Retinal pigment epithelial cell (primary cell): ENCODE results near the gene ZNF638.
A peak's percentile ranks its signal among the peaks of the same experiment; 100 is the strongest.

Source experiments
- DNase-seq: peaks from one replicate; pipeline ENCODE4 v3.0.0-alpha.2; 2010; ENCODE audit warnings: low read depth
- H3K4me3 ChIP-seq: 2 replicates; pipeline ENCODE4 v1.5.1; 2011; ENCODE audit warnings: mild to moderate bottlenecking, low read length, control low read depth, moderate library complexity
- CTCF ChIP-seq: conservative IDR thresholded peaks from 2 replicates; pipeline ENCODE4 v1.5.1; 2011; ENCODE audit warnings: low read depth, low read length, control low read depth, inconsistent platforms

Gene ZNF638

GRCh38 chr2:71331581-71332434 lies at the start of gene ZNF638:
ZNF638 (plus strand) TSS chr2:71331782; CDS start chr2:71348955, 17,173 bp downstream.
- H3K4me3 ChIP-seq: peak within 1 kb of the TSS; percentile 91
- peak; percentile 57 for TF ChIP-seq CTCF
- peak; percentile 48 for DNase-seq

GRCh38 chr2:71281950-71282349 lies 49.6 kb upstream of the ZNF638 start:
- no peak for TF ChIP-seq CTCF
- no peak for DNase-seq
- H3K4me3 ChIP-seq: no peak overlapping the region

GRCh38 chr2:71282493-71282892 lies 49.1 kb upstream of the ZNF638 start:
- DNase-seq: no peak
- no peak overlapping the region for H3K4me3 ChIP-seq
- TF ChIP-seq CTCF: peak; percentile 5

GRCh38 chr2:71283131-71283530 lies 48.5 kb upstream of the ZNF638 start:
- no peak overlapping the region for H3K4me3 ChIP-seq
- no peak for DNase-seq
- TF ChIP-seq CTCF: no peak

- no peak overlapping the region for H3K4me3 ChIP-seq
- no peak for TF ChIP-seq CTCF
- DNase-seq: no peak
Measured at GRCh38 chr2:71285706-71286105, 45.9 kb upstream of the ZNF638 start.

GRCh38 chr2:71291398-71291797 lies 40.2 kb upstream of the ZNF638 start:
- no peak overlapping the region for H3K4me3 ChIP-seq
- no peak for TF ChIP-seq CTCF
- DNase-seq: no peak

- TF ChIP-seq CTCF: no peak
Measured at GRCh38 chr2:71292159-71292558, 39.4 kb upstream of the ZNF638 start.

More at GRCh38 chr2:71292159-71292558, 39.4 kb upstream of the ZNF638 start:
- DNase-seq: no peak
- H3K4me3 ChIP-seq: no peak overlapping the region
